Adrenal gland (tissue), 12 donors: ENCODE data around the gene PLA2G4E. TPM values are rescaled to one million over a fixed set of nuclear protein-coding genes. Genes with fewer than 3 reads are reported as not detected.

Experiments
- DNase-seq, 7 donors: peaks; one replicate each; pipeline ENCODE4 v3.0.0-alpha.2; 2019 to 2020
- H3K27ac ChIP-seq, 5 donors: fragments of 200-600 bp; sonication (generic) in 4 of 5; 1 replicate in 3 of 5; 2 replicates in 2 of 5; pipeline versions ENCODE4 v1.5.1 to v1.8.0; 2016 to 2020; ENCODE audit warnings: mild to moderate bottlenecking in 1 of 5
- H3K27me3 ChIP-seq: fragments of 200-600 bp; 2 replicates; pipeline ENCODE4 v1.8.0; 2021
- H3K36me3 ChIP-seq, 2 donors: fragments of 200-600 bp; replicated peaks in 1 of 2; 1 replicate in 1 of 2; 2 replicates in 1 of 2; pipeline versions ENCODE4 v1.5.1 to v1.8.0; 2018 to 2022
- H3K4me1 ChIP-seq, 2 donors: fragments of 200-600 bp; replicated peaks in 1 of 2; 1 replicate in 1 of 2; 2 replicates in 1 of 2; pipeline versions ENCODE4 v1.5.1 to v1.8.0; 2018 to 2021
- H3K4me3 ChIP-seq, 4 donors: fragments of 200-600 bp; sonication (generic) in 3 of 4; one replicate each; pipeline ENCODE4 v1.5.1; 2016 to 2018
- H3K9me3 ChIP-seq, 3 donors: fragments of 200-600 bp; sonication (generic) in 1 of 3; replicated peaks in 1 of 3; 1 replicate in 2 of 3; 2 replicates in 1 of 3; pipeline versions ENCODE4 v1.5.1 to v1.8.0; 2016 to 2021
- CTCF ChIP-seq, 6 experiments: fragments of 450-650 bp in 4 of 6; fragments of 200-600 bp in 2 of 6; sonication (generic) in 1 of 6; IDR thresholded peaks; 1 replicate in 5 of 6; 2 replicates in 1 of 6; pipeline versions ENCODE4 v1.5.1 to v1.8.0; 2016 to 2021; ENCODE audit warnings: antibody characterized with exemption in 6 of 6, mild to moderate bottlenecking in 2 of 6, moderate library complexity in 1 of 6
- POLR2A ChIP-seq, 2 donors: fragments of 450-650 bp; IDR thresholded peaks; one replicate each; pipeline ENCODE4 v1.6.1; 2017; ENCODE audit warnings: antibody characterized with exemption in 2 of 2, mild to moderate bottlenecking in 2 of 2, moderate library complexity in 1 of 2
- WGBS, 4 donors: extraction: QIAGEN DNeasy Blood & Tissue Kit in 2 of 4; methylation state at CpG; one replicate each; pipeline versions ENCODE4 v1.1.5 to v1.1.7; 2013 to 2017; 5-methylcytosine and 5-hydroxymethylcytosine counted together
- intact Hi-C, 2 donors: fragments of 100-400 bp; cut with DNase I; formaldehyde crosslinking; loops; one replicate each; pipeline versions ENCODE4 v1.14.1 to v1.15.0; 2022 to 2023
- polyA plus RNA-seq, 3 donors: library from polyadenylated mRNA; stranded (reverse); fragments of 200-250 nt in 2 of 3; fragments of 350-450 nt in 1 of 3; fragmentation: Illumina TruSeq in 1 of 3; extraction: RNeasy Lipid Tissue Mini Kit (QIAGEN cat#74804) in 1 of 3; gene quantifications; one replicate each; pipeline ENCODE4 v1.2.3, GENCODE V29; 2013 to 2014
- total RNA-seq, 9 donors: library from RNA; depleted of rRNA in 4 of 9; stranded (reverse); fragments of >200 nt in 4 of 9; fragments of 120-200 nt in 1 of 9; fragmentation: NEBNext Ultra II Directional in 1 of 9; extraction: Animal tissue kit (Norgen Biotek cat#: 25700) in 1 of 9; gene quantifications; one replicate each; pipeline versions ENCODE4 v1.1.0 to v1.2.4, GENCODE V29; 2013 to 2023
- donor health status: healthy with polysubstance abuse.
- donor health status: Bipolar disorder and iron deficiency.
- donor health status: DM: yes; HTN: yes; CAD: no.
- donor health status: DM: no; HTN: no; CAD: no.
- donor health status: DM: no; HTN: no; CAD: no.
- donor health status: DM: yes; HTN: yes; CAD: no.

Gene PLA2G4E
- total and polyA plus RNA-seq, 12 donors = 0.03 to 1.1 (median 0.23) TPM; not detected in 8

- TF ChIP-seq POLR2A (IDR thresholded peaks at IDR 0.05) = no peak
- TF ChIP-seq CTCF (IDR thresholded peaks at IDR 0.05) = no peak
- H3K36me3 ChIP-seq = no peaks in the 10 kb centered on the region
- H3K27me3 ChIP-seq = no peaks in the 10 kb centered on the region
- intact Hi-C loops = no loop called here
- H3K4me3 ChIP-seq = no peak overlapping the region
- H3K27ac ChIP-seq = no peak overlapping the region
- DNase-seq = peak in 1 of 7 donors; percentile 34
- H3K9me3 ChIP-seq = no peaks in the 10 kb centered on the region
- H3K4me1 ChIP-seq = no peaks in the 10 kb centered on the region
- 88 to 91% (median 89%) methylated on average over 17 of the region's 17 CpGs for WGBS, 4 donors
These were observed 36.9 kb downstream of the PLA2G4E start for GRCh38 chr15:41983621-41984571.

GRCh38 chr15:41983221-41983620 is 37.6 kb downstream of the PLA2G4E start:
- Histone ChIP-seq H3K36me3 (no peaks in the 10 kb centered on the region), H3K27ac (no peak overlapping the region), H3K4me3 (no peak overlapping the region), H3K27me3 (no peaks in the 10 kb centered on the region), H3K4me1 (no peaks in the 10 kb centered on the region), H3K9me3 (no peaks in the 10 kb centered on the region)
- 83 to 88% (median 87%) methylated on average over 7 of the region's 7 CpGs for WGBS, 4 donors
- DNase-seq = peak in 1 of 7 donors; percentile 4
- no peak for TF ChIP-seq CTCF (IDR thresholded peaks at IDR 0.05)
- no peak for TF ChIP-seq POLR2A (IDR thresholded peaks at IDR 0.05)
- intact Hi-C loops = no loop called here

- TF ChIP-seq CTCF (IDR thresholded peaks at IDR 0.05) = no peak
- no peak for TF ChIP-seq POLR2A (IDR thresholded peaks at IDR 0.05)
- WGBS, 4 donors = 75 to 82% (median 79%) methylated on average over 10 of the region's 10 CpGs
- Histone ChIP-seq H3K4me3 (no peak overlapping the region), H3K36me3 (no peaks in the 10 kb centered on the region), H3K27ac (no peak overlapping the region), H3K4me1 (no peaks in the 10 kb centered on the region), H3K9me3 (no peaks in the 10 kb centered on the region), H3K27me3 (no peaks in the 10 kb centered on the region)
- intact Hi-C loops = no loop called here
- peak in 1 of 7 donors; percentile 41 for DNase-seq
These were observed 38.5 kb downstream of the PLA2G4E start for GRCh38 chr15:41982133-41982930.
